ENCODE results near the gene HMCES.
A peak's percentile ranks its signal among the peaks of the same experiment; 100 is the strongest.
"Not testable (repeated sequence)": the region's sequence is repeated elsewhere in the genome, so short reads cannot be mapped to it uniquely, and the experiment has no call there.

The HMCES gene

DNA sequence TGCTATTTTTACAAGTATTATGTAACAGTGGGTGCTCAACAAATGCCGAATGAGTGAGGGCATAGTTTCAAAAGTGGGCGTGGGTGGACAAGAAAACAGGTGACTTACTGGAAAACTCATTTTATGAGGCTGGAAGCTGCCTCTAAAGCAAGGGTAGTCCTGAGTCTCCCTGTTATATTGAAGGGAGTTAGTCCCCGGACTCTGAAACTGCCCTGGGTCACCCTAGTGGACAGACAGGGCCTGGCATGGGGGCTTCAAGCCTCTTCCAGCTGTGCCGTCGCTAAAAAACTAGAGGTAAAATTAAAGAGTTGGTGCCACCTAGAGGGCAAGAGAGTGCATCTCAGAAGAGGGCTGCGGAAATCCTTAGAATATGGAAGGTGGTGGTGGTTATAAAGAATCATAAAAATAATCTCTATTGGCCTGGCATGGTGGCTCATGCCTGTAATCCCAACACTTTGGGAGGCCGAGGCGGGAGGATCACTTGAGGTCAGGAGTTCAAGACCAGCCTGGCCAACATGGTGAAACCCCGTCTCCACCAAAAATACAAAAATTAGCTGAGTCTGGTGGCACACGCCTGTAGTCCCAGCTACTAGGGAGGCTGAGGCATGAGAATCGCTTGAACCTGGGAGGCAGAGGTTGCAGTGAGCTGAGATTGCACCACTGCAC, 32.9 kb upstream of the HMCES start:
- H2AFZ ChIP-seq (ENCODE audit: low read depth, low read length); H3K4me3 ChIP-seq (ENCODE audit: low read length); H3K36me3 ChIP-seq (ENCODE audit: insufficient read depth, low read length); H3K9me3 ChIP-seq (ENCODE audit: low read length); H3K27me3 ChIP-seq (ENCODE audit: insufficient read depth, low read length): not testable (repeated sequence)
- peaks cover 15% of the 10 kb centered on the region for H3K4me1 ChIP-seq (ENCODE audit: insufficient read depth, low read length)

DNA sequence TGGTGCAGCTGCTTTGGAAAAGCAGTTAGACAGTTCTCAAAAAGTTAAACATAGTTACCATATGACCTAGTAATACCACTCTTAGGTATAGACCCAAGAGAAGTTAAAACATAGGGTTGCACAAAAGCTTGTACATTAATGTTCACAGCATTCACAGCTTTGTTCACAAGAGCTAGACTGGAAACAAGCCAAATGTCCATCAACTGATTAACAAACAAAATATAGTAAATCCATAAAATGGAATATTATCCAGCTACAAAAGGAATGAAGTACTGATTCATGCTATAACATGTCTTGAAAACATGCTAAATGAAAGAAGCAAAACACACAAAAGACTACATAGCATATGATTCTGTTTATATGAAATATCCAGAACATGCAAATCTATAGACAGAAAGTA, 32.0 kb upstream of the HMCES start:
- no peak overlapping the region for H3K4me3 ChIP-seq (ENCODE audit: low read length)
- no peaks in the 10 kb centered on the region for H3K36me3 ChIP-seq (ENCODE audit: insufficient read depth, low read length)
- no peaks in the 10 kb centered on the region for H3K27me3 ChIP-seq (ENCODE audit: insufficient read depth, low read length)
- no peaks in the 10 kb centered on the region for H3K9me3 ChIP-seq (ENCODE audit: low read length)
- peaks cover 15% of the 10 kb centered on the region for H3K4me1 ChIP-seq (ENCODE audit: insufficient read depth, low read length)
- H2AFZ ChIP-seq (ENCODE audit: low read depth, low read length) = no peak overlapping the region

DNA sequence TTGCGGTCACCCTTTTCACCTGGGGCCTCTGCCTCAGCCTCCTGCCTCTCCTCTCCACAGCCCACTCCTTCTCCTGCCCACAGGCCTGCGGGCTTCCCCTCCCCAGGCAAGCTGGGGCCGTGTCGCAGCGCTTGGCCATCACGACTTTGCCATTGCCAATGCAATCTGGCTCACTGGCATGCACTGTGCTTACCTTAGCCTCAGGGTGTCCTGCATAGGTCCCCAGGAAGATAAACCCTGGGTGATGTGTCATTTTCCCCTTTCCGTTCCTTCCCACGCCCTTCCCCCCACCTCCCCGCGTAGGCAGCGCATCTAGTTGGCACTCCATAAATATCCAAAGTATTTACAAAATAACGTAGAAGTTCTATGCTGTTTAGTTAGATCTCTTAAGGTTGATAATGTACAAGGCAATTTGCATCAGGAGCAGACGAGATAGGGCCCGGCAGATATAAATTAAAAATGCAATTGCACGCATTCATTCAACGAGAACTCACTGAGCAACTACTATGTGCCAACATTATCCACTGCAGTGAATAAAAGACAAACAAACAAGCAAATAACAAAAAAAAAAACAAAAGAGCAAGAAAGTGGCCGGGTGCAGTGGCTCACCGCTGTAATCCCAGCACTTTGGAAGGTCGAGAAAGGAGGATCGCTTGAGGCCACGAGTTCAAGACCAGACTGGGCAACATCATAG, 30.2 kb upstream of the HMCES start:
- peak overlapping the region; percentile 84 for H2AFZ ChIP-seq (ENCODE audit: low read depth, low read length)

DNA sequence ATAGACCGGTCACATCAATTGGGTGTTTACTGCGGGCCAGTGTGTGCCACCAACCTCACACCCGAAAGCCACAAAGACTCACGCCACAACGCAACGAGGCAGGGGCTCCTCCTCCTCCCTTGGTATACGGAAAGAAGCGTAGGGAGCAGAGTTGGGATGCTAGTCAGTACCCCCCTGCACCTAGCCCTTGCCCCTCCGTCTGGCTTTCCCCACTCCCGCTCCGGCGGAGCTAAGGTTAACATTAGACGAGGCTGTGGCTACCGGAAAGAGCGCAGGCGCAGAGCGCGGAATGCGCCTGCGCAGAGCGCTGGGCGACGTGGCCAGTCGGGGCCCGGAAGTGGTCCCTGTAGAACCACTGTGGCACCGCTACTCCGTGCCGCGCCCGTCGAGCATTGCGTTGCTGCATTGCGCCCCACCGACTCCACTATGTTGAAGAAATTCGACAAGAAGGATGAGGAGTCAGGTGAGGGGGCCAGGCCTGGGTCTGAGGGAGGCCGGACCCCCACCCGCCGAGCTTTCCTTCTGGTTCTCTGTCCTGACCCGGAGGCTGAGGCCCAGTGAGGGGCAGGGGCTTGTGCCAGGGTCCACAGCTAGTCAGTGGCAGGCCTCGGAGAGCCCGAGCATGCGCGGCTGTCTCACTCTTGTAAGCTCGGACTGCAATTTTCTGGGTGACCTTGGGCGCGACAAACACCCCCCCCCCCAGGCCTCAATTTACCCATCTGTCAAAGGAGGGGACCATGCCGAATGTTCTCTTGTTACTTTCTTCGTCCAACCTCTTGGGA, 29.2 kb upstream of the HMCES start, which contains the start of gene COPG1:
COPG1 (plus strand) TSS at position 323 of the 782 bp plus-strand sequence; CDS start at position 427, 104 bp downstream.
- Histone ChIP-seq H3K27me3 (ENCODE audit: insufficient read depth, low read length) (no peaks in the 10 kb centered on the region), H3K4me3 (ENCODE audit: low read length) (peak within 1 kb of the TSS; percentile 95), H3K9me3 (ENCODE audit: low read length) (no peaks in the 10 kb centered on the region), H3K36me3 (ENCODE audit: insufficient read depth, low read length) (peaks cover 25% of the 10 kb centered on the region), H3K4me1 (ENCODE audit: insufficient read depth, low read length) (peaks cover 15% of the 10 kb centered on the region), H2AFZ (ENCODE audit: low read depth, low read length) (peak within 1 kb of the TSS; percentile 84)

More for the DNA sequence above, 30.2 kb upstream of the HMCES start:
- peaks cover 17% of the 10 kb centered on the region for H3K36me3 ChIP-seq (ENCODE audit: insufficient read depth, low read length)
- peaks cover 15% of the 10 kb centered on the region for H3K4me1 ChIP-seq (ENCODE audit: insufficient read depth, low read length)
- H3K9me3 ChIP-seq (ENCODE audit: low read length) = no peaks in the 10 kb centered on the region
- H3K27me3 ChIP-seq (ENCODE audit: insufficient read depth, low read length) = no peaks in the 10 kb centered on the region
- peak overlapping the region; percentile 95 for H3K4me3 ChIP-seq (ENCODE audit: low read length)

DNA sequence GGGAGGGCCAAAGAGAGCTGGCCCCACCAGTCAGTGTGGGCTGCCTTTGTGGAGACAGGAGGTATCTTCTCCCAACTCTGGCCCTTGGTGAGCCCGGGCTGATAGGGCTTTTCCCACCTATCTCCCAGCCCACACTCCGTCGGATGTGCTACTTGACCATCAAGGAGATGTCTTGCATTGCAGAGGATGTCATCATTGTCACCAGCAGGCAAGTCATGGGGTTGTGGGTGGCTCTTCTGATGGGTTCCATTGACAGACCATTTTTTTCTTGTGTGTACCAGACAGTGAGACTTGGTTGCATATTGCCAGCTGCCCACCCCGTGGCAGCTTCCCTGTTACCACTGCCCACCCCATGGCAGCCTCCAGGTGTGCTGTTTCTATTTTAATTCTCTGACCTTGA, 25.9 kb upstream of the HMCES start:
- peaks cover 56% of the 10 kb centered on the region for H3K36me3 ChIP-seq (ENCODE audit: insufficient read depth, low read length)
- H2AFZ ChIP-seq (ENCODE audit: low read depth, low read length) = no peak overlapping the region
- H3K27me3 ChIP-seq (ENCODE audit: insufficient read depth, low read length) = no peaks in the 10 kb centered on the region
- no peak overlapping the region for H3K4me3 ChIP-seq (ENCODE audit: low read length)
- H3K4me1 ChIP-seq (ENCODE audit: insufficient read depth, low read length) = peaks cover 15% of the 10 kb centered on the region
- H3K9me3 ChIP-seq (ENCODE audit: low read length) = no peaks in the 10 kb centered on the region

DNA sequence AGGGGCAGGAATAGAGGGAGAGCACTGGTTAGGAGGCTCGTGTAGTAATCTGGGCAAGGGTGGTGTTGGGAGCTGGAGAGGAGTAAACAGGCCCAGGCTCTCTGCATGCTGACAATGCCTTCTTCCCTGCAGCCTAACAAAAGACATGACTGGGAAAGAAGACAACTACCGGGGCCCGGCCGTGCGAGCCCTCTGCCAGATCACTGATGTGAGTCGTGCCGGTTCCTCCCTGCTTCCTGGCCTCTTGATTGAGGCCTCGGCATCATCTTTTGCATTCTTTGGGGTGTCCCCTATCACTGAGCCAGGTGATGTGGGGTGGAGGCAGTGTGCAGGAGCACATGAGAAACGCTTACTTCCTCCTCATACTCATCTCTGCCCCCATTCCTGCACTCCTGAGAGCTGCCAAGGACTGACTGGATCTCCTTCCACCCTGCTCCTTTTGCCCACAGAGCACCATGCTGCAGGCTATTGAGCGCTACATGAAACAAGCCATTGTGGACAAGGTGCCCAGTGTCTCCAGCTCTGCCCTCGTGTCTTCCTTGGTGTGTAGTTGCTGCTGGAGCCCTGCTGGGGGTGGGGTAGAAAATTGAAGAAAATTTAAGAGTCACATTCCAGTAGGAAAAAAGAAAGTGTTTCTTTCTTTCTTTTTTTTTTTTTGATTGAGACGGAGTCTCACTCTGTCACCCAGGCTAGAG, 24.0 kb upstream of the HMCES start:
- Histone ChIP-seq H3K4me1 (ENCODE audit: insufficient read depth, low read length) (peaks cover 8% of the 10 kb centered on the region), H3K9me3 (ENCODE audit: low read length) (no peaks in the 10 kb centered on the region), H3K27me3 (ENCODE audit: insufficient read depth, low read length) (no peaks in the 10 kb centered on the region), H2AFZ (ENCODE audit: low read depth, low read length) (no peak overlapping the region), H3K4me3 (ENCODE audit: low read length) (no peak overlapping the region), H3K36me3 (ENCODE audit: insufficient read depth, low read length) (peaks cover 69% of the 10 kb centered on the region)

DNA sequence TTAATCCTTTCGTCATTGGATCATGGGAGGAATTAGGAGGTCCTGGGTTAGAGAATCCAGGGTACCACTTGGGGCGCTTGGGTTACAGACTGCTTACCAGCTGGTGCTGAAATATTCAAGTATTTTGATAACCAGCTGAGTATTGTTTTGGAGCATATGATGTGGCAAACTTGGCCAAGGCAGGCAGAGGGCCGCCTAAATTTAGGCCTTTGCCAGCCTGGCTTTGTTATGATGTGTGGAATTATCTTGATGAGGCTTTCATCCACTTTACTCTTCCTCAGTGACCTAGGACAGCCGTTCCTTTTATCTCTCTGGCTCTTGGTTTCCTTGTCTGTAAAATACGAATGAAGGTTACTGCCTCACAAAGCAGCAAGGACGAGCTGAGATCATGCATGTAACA, 22.4 kb upstream of the HMCES start:
- Histone ChIP-seq H3K4me3 (ENCODE audit: low read length) (no peak overlapping the region), H3K36me3 (ENCODE audit: insufficient read depth, low read length) (peaks cover 84% of the 10 kb centered on the region), H2AFZ (ENCODE audit: low read depth, low read length) (no peak overlapping the region), H3K4me1 (ENCODE audit: insufficient read depth, low read length) (no peaks in the 10 kb centered on the region), H3K27me3 (ENCODE audit: insufficient read depth, low read length) (no peaks in the 10 kb centered on the region), H3K9me3 (ENCODE audit: low read length) (no peaks in the 10 kb centered on the region)

DNA sequence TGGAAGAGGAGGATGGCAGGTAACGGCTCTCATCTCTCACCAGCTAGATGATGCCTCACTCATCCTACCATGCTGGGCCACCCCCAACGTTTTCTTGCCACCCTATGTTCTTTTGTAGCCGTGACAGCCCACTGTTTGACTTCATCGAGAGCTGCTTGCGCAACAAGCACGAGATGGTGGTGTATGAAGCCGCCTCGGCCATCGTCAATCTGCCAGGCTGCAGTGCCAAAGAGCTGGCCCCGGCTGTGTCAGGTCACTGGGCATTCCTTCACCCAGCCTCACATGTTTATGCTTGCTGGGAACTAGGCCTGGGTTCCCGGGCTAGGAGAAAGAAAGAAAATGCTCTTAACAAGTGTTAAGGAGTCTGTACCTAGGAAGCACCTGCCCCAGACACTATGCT, 21.1 kb upstream of the HMCES start:
- peaks cover 83% of the 10 kb centered on the region for H3K36me3 ChIP-seq (ENCODE audit: insufficient read depth, low read length)
- no peak overlapping the region for H3K4me3 ChIP-seq (ENCODE audit: low read length)
- H3K9me3 ChIP-seq (ENCODE audit: low read length) = no peaks in the 10 kb centered on the region
- H3K27me3 ChIP-seq (ENCODE audit: insufficient read depth, low read length) = no peaks in the 10 kb centered on the region
- H2AFZ ChIP-seq (ENCODE audit: low read depth, low read length) = no peak overlapping the region
- no peaks in the 10 kb centered on the region for H3K4me1 ChIP-seq (ENCODE audit: insufficient read depth, low read length)

DNA sequence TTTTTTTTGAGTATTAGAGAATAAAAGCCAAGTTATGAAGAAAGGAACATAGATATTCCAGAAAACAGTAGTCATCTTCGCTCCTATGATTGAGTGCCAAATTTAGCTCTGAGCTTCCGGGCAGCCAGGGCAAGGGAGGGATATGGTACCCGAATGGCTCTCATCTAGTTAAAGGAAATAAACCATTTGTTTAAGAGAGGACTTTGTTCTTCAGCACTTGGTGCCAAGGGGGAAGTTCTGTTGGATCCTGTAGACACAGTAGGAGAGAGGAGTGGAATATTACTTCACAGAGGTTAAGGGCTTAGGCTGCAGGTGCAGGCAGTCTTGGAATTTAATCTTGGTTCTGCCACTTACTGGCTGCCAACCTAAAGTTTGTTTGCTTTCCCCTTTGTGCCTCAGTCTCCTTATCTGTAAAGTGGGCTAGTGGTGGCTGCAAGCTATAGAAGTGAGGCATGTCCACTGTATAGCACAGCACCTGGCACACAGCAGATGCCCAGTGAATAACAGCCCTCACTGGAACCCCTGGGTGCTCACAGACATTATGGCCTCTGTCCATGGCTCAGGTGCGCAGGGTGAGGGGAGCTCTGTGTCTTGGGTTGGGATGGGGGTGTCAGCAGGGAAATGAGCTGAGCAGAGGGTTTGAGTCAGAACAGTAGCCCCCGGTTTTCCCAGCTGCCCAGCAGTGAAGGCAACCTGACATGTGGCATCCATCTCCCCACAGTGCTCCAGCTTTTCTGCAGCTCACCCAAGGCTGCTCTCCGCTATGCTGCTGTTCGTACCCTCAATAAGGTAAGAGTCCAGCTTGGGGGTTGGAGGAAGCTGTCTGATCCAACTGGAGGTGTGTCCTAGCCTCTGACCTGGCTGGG, 18.8 kb upstream of the HMCES start:
- H3K9me3 ChIP-seq (ENCODE audit: low read length) = no peaks in the 10 kb centered on the region
- no peaks in the 10 kb centered on the region for H3K4me1 ChIP-seq (ENCODE audit: insufficient read depth, low read length)
- H3K36me3 ChIP-seq (ENCODE audit: insufficient read depth, low read length) = peaks cover 83% of the 10 kb centered on the region
- H3K27me3 ChIP-seq (ENCODE audit: insufficient read depth, low read length) = no peaks in the 10 kb centered on the region
- H2AFZ ChIP-seq (ENCODE audit: low read depth, low read length) = no peak overlapping the region
- no peak overlapping the region for H3K4me3 ChIP-seq (ENCODE audit: low read length)

DNA sequence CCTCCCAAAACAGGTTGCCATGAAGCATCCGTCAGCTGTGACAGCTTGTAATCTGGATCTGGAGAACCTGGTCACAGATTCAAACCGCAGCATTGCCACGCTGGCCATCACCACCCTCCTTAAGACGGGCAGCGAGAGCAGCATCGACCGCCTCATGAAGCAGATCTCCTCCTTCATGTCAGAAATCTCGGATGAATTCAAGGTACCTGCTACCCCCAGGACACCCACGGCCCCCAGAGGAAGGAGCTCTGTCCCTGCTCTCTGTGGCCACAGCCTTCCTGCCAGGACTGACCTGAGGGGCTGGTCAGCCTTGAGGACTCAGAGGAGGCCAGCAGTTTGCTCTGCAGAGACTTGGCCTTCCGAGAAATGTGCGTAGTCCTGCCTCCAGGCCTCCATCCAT, 18.1 kb upstream of the HMCES start:
- no peak overlapping the region for H3K4me3 ChIP-seq (ENCODE audit: low read length)

DNA sequence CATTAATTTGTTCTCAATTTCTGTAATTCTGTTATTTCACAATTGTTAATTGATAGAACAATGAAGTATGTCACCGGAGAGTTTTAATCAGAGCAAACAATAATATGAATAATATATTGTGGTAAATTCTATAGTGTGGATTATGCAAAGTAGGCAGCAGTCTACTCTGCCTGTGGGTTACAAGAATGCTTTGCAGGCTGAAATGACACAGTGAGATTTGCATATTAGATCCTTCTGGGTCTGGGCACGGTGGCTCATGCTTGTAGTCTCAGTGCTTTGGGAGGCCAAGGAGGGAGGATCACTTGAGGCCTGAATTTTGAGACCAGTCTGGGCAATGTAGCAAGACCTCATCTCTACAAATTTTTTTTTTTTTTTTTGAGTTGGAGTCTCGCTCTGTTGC, 16.8 kb upstream of the HMCES start:
- H3K4me3 ChIP-seq (ENCODE audit: low read length) = no peak overlapping the region
- no peaks in the 10 kb centered on the region for H3K9me3 ChIP-seq (ENCODE audit: low read length)
- no peaks in the 10 kb centered on the region for H3K4me1 ChIP-seq (ENCODE audit: insufficient read depth, low read length)
- no peak overlapping the region for H2AFZ ChIP-seq (ENCODE audit: low read depth, low read length)
- H3K27me3 ChIP-seq (ENCODE audit: insufficient read depth, low read length) = no peaks in the 10 kb centered on the region
- peaks cover 83% of the 10 kb centered on the region for H3K36me3 ChIP-seq (ENCODE audit: insufficient read depth, low read length)

More for the DNA sequence above, 18.1 kb upstream of the HMCES start:
- H3K9me3 ChIP-seq (ENCODE audit: low read length) = no peaks in the 10 kb centered on the region
- H3K27me3 ChIP-seq (ENCODE audit: insufficient read depth, low read length) = no peaks in the 10 kb centered on the region
- H2AFZ ChIP-seq (ENCODE audit: low read depth, low read length) = no peak overlapping the region
- no peaks in the 10 kb centered on the region for H3K4me1 ChIP-seq (ENCODE audit: insufficient read depth, low read length)
- H3K36me3 ChIP-seq (ENCODE audit: insufficient read depth, low read length) = peaks cover 84% of the 10 kb centered on the region

All from neuron (in vitro differentiated cells).